HG03045 (cell line): ENCODE results near the gene RASL12.
A peak's percentile ranks its signal among the peaks of the same experiment; 100 is the strongest.
"Not testable (repeated sequence)": the region's sequence is repeated elsewhere in the genome, so short reads cannot be mapped to it uniquely, and the experiment has no call there.

ENCODE experiments used
- ATAC-seq: cut with Tn5 transposase; IDR thresholded peaks from one replicate; pipeline ENCODE4 v1.9.1; 2021; ENCODE audit warnings: mild to moderate bottlenecking, moderate library complexity; ENCODE audit not compliant: unreplicated experiment

The RASL12 gene

DNA sequence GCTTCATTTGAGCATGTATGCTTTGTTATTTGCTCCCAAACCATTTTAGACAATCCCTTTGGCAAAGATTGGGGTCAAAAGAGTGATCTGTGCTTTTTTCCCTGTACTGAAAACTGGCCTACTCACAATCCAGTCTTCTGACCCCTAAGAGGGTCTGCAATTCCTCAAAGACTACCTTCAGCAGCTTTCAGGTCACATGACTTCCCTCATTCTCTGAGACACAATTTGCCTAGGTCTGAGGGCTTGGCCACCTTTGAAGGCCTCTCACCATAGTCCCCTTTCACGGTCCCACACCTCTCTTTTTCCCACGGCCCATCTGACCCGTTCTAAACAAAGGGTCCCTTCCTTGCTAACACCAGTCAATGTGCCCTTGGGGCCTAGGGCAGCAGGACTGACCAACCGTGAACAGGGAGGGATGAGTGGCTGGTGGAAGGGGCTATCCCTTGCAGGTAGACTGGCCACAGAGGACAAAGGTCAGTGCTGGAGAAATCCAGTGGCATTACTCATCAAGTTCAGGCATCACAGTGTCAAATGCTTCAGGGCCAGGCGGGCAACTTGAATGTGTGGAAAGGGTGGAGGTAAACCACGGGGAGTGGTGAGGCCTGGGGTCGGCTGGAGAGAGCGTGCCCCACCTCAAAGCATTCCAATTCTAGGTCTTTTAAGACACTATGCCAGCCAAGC, 10.8 kb downstream of the RASL12 start:
- no peak for ATAC-seq

GRCh38 chr15:65056106-65056505, 11.7 kb downstream of the RASL12 start:
- no peak for ATAC-seq

DNA sequence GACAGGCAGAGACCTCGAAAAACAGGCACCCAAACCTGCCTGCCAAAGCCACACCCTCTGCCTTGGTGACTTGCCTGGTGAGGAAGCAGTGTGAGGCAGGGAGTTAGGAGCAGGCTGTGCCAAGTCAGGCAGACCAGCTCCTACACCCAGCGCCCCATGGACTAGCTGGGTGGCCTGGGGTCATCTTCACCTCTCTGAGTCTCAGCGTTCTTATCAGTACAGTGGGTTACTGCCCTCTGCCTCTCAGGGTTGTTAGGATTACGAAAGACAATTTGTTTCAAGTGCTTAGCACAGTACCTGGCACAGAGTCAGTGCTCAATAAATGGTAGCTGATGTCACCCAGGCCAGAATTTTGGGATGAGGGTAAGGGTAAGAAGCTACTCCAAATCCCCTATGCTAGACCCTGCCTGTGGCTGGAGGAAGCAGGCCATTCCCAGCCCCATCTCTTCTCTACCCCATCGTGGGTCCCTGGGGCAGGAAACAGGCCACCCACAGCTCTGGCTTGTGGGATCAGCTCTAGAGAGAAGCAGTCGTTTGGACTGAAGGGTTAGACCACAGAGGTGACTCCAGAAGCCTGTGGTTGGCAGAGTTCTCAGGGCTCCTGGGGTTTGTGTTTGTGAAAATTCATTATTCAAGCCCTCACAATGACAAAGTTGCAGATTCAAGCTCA, 12.5 kb downstream of the RASL12 start:
- no peak for ATAC-seq

DNA sequence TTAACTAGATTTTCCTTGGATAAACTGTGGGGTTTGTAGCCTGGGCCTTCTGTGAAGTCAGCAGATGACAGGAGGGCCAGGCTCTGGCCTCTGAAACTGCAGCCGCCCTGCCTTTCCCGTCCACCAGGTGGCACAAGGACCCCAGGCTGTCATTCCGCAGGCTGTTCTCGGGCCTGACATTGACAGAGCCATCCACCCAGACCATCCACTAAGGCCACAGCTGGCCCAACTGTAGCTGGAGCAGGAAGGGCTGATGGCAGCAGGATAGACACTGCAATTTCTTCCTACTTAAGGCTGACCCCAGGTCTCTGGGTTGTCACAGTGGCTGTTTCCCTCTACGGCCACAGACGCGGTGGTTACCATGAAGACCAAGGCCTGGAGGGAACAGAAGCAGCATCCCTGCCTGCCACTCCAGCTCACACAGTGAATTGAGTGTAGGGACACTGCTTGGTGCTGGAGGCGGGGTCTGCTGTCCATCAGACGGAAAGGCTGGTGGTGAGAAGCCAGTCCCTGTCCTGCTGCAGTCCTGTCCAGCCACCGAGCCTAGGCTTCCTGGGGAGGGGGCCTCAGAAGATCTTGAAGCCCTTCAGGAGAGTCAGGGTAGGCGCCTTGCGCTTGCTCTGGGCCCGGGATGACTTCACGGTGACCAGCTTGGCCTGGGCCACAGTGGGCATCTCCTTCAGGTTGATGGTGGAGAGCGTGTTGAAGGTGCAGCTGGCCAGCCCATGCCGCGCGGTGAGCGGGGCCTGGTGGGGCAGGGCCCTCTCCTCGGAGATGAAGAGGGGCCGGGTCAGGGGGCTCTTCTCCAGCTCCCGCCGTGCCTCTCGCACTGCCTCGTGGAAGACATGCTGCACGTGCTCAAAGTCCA, 13.2 kb downstream of the RASL12 start:
- no peak for ATAC-seq

DNA sequence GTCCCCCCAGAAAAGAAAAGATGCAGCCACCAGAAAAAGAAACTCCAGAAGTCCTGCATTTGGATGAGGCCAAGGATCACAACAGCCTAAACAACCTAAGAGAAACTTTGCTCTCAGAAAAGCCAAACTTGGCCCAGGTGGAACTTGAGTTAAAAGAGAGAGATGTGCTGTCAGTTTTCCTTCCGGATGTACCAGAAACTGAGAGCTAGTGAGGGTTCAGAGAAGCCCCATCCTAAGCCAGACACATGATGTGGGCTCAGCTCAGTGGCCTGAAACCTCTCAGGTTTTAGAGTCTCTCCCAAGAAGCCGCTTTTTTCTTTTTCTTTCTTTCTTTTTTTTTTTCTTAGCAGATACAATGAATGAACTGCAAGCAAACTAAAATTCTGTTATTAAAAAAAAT, 14.8 kb downstream of the RASL12 start:
- no peak for ATAC-seq

DNA sequence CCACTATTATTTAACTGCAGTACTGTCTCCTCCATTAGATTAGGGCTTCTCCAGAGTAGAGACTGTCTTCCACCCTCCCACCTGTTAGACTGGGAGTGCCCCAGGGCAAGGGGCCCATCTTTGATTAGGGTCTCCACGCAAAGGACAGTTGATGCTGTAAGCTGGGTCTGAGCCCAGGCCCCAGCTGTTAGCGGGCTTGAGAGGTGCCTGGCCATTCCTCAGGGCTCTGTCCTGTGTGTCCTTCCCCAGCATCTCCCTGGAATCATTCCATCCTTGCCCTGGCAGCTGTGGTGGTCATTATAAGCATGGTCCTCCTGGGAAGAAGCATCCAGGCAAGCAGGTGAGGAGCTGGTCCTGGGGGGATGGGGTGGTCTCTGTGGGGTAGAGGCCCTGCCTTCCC, 16.5 kb downstream of the RASL12 start:
- ATAC-seq = no peak

GRCh38 chr15:65050270-65050669, 17.5 kb downstream of the RASL12 start:
- no peak for ATAC-seq

DNA sequence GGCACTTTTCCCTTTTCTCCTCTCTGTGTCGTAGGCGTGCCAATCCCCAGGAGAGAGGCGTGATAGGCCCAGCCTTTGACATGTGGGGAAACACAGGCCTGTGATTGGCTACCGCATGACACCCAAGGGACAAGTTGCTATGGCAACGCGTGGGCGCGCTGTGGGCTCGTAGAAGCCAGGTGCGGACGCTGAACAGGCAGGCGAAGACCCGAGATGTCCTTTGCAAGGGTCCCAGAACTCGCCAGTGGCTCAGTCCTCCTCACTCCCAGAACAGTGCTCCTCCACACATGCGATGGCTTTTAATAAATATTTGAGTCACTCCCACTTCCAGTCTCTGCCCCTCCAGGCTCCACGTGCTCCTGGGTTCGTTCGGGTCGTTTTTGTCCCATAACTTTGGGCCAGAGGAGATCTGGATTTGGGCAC, 18.4 kb downstream of the RASL12 start:
- peak; percentile 89 for ATAC-seq

DNA sequence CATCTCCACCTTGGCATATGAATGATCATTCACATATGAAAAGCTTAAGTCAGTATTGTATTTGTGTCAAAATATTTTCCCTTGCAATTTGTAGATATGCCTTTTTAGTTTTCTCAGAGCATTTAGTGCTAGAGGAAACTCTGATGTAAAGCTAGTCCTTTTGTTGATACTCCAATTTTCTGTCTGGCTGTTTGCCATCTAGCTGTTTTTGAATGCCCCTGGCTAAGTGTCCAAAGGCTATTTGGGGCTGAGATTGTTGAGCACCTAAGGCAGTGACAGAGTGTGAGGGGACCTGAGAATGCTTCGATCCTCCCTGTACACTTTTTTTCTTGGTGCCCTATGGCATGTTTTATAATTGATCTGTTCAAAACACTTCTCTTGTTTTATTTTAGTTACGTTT, 19.6 kb downstream of the RASL12 start:
- no peak for ATAC-seq

- no peak for ATAC-seq
Measured at GRCh38 chr15:65044724-65045481, 22.9 kb downstream of the RASL12 start, which contains the start of gene SLC51B. SLC51B (plus strand) TSS chr15:65045387; CDS start chr15:65050005, 4,618 bp downstream.

- not testable (repeated sequence) for ATAC-seq
Measured at GRCh38 chr15:65044218-65044617, 23.6 kb downstream of the RASL12 start.

DNA sequence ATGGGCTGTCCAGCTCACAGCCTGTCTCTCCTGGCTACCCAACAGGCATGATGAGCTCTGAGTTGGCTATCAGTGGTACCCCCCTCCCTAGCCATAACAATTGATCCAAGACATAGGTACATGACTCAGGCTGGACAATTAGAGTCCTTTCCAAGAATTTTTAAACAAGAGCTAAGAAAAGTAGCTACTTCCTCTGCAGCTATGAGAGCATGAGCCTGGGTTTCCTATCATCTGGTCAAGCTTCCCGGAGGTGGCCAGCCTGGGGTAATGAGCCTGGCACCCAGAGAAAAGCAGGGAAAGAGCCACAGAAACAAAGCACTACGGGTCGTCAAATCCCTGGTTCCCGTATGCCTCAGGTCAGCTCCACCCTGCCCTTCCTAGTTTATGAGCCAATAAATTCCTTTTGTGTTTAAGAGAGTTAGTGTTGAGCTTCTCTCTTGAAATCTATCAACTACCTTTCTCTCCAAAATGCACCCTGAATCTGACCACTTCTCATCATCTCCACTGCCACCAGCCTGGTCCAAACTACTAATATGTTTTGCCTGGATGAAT, 24.9 kb downstream of the RASL12 start:
- ATAC-seq = no peak

- no peak for ATAC-seq
Measured at GRCh38 chr15:65041787-65042186, 26.0 kb downstream of the RASL12 start.

DNA sequence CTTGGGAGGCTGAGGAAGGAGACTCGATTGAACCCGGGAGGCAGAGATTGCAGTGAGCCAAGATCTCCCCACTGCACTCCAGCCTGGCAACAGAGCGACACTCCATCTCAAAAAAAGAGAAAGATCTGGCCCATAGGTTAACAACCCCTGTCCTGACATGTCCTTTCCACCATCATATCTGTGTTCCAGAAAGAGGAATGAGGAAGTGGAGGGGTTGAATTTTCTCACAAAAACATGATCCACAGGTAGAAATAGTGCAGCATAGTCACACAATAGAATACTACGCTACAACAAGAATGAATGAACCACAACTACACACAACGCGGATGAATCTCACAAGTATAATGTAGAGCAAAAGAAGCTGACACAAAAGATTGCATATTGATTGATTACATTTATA, 27.3 kb downstream of the RASL12 start:
- no peak for ATAC-seq

DNA sequence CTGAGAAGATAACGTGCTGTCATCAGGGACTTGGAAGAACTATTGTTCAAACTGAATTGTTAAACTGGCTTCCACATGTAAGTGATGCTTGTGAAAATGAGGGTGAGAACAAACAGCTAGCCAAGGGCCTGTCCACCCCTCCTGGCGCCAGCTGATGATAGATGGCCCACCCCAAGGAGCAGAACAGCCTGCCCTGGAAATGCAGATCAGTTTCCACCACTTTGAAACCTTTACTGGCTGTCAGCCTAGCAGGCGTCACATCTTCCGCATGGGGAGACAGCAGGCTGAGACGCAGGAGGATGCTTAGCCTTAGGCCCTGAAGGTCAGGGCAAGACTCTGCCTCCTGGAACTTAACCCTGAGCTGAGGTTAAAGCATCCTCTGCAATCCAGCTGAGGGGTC, 29.0 kb downstream of the RASL12 start:
- no peak for ATAC-seq

DNA sequence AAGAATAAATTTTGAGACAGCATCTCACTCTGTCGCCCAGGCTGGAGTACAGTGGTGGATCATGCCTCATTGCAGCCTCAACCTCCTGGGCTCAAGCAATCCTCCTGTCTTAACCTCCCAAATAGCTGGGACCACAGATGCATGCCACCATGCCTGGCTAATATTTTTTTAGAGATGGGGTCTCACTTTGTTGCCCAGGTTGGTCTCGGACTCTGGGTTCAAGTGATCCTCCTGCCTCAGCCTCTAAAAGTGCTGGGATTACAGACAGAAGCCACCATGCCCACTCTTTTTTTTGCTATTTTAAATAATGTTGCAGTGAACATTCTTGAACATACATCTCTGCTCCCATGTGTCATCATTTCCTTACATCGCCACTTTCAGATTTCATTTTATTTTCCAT, 29.4 kb downstream of the RASL12 start:
- ATAC-seq = no peak

DNA sequence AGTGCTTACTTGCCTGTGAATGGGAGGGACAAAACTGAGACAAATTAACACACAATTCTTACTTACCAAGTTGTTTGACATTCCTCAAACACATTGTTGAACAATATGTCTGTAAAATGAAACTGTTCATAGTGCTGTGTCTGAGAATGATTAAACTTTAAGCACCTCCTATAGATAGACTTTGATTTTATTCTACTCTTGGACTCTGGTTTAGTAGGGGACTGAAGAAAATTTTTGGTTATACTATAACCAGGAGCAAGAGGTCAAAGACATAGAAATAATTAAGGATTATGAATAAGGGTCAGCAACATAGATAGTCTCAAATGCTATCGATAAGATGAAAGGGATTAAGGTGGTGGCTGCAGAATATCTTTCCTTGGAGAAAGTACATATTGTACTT, 30.5 kb downstream of the RASL12 start:
- no peak for ATAC-seq

DNA sequence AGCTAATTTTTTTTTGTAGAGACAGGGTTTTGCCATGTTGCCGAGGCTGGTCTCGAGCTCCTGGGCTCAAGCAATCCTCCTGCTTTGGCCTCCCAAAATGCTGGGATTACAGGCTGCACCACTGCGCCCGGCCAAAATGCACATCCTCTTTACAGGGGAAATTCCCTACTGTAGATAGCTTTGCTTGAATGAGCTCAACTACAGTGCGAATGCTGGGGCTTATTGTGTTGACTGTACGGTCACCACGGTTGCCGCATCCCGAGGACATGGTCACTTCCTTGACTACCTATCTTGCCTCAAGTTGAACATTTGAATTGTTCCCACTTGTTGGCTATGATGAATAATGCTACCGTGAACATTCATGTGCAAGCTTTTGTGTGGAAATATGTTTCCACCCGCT, 33.1 kb downstream of the RASL12 start:
- no peak for ATAC-seq

GRCh38 chr15:65033659-65034269, 34.0 kb downstream of the RASL12 start:
- no peak for ATAC-seq
